A673 (cell line): ENCODE results near the gene VPS33A. TPM values are rescaled to one million over a fixed set of nuclear protein-coding genes. Genes with fewer than 3 reads are reported as not detected.

Experiments used
- BruUV-seq: library from RNA; stranded (reverse); fragments of 400-500 nt; replicated peaks from 2 replicates; lab custom pipeline; 2021; lab: Mats Ljungman, UMichigan
- CTCF ChIA-PET: fragments of 300-600 bp; sonication (Branson Sonifier 250); formaldehyde crosslinking; loops from one replicate; lab custom pipeline; 2022; ENCODE audit warnings: antibody characterized with exemption; lab: Charles Lee
- POLR2A ChIA-PET: fragments of 300-600 bp; sonication (Branson Sonifier 250); formaldehyde crosslinking; loops from one replicate; lab custom pipeline; 2022; ENCODE audit warnings: antibody characterized with exemption; ENCODE audit not compliant: low non-redundant PET; lab: Charles Lee
- DNase-seq: peaks from one replicate; pipeline ENCODE4 v3.0.0-alpha.2; 2015; ENCODE audit warnings: low spot score
- H3K27ac ChIP-seq: fragments of 200-600 bp; sonication (generic); 2 replicates; pipeline ENCODE4 v1.5.1; 2016; ENCODE audit warnings: mixed run types, low read depth, mild to moderate bottlenecking, mixed read lengths, antibody characterized with exemption, low read length; ENCODE audit not compliant: poor library complexity, severe bottlenecking
- H3K27me3 ChIP-seq: fragments of 200-600 bp; sonication (generic); replicated peaks from 2 replicates; pipeline ENCODE4 v1.6.1; 2017; ENCODE audit warnings: mixed run types, low read depth, mild to moderate bottlenecking, mixed read lengths, antibody characterized with exemption, low read length; ENCODE audit not compliant: insufficient read depth, poor library complexity
- H3K36me3 ChIP-seq: fragments of 200-600 bp; sonication (generic); 2 replicates; pipeline ENCODE4 v1.6.1; 2016; ENCODE audit warnings: mixed run types, mild to moderate bottlenecking, mixed read lengths, antibody characterized with exemption, low read length; ENCODE audit not compliant: insufficient read depth, poor library complexity, severe bottlenecking
- H3K4me1 ChIP-seq: fragments of 200-600 bp; sonication (generic); 2 replicates; pipeline ENCODE4 v1.6.1; 2017; ENCODE audit warnings: mixed run types, mild to moderate bottlenecking, mixed read lengths, antibody characterized with exemption, low read length; ENCODE audit not compliant: insufficient read depth, poor library complexity, severe bottlenecking
- H3K4me3 ChIP-seq: fragments of 200-600 bp; sonication (generic); 2 replicates; pipeline ENCODE4 v1.5.1; 2016; ENCODE audit warnings: low read depth, mixed run types, mild to moderate bottlenecking, mixed read lengths, low read length; ENCODE audit not compliant: poor library complexity, severe bottlenecking
- H3K9me3 ChIP-seq: fragments of 200-600 bp; sonication (generic); 2 replicates; pipeline ENCODE4 v1.6.1; 2016; ENCODE audit warnings: mixed run types, low read depth, mild to moderate bottlenecking, mixed read lengths, antibody characterized with exemption, low read length; ENCODE audit not compliant: poor library complexity, severe bottlenecking
- EZH2 ChIP-seq: fragments of 200-600 bp; sonication (generic); IDR thresholded peaks from 2 replicates; pipeline ENCODE4 v1.6.1; 2017; ENCODE audit warnings: borderline replicate concordance, low read depth, mild to moderate bottlenecking, mixed read lengths, antibody characterized with exemption, low read length; ENCODE audit not compliant: poor library complexity, severe bottlenecking
- intact Hi-C: fragments of 100-400 bp; cut with micrococcal nuclease; formaldehyde crosslinking; loops from one replicate; pipeline ENCODE4 v1.10.0; 2022; ENCODE audit not compliant: unreplicated experiment
- total RNA-seq: library from RNA; stranded (reverse); gene quantifications from 2 replicates; pipeline ENCODE4 v1.2.3, GENCODE V29; 2021
- TF ChIP-seq, protein P1 (sequence below): fragments of 300-800, 200-600 bp; sonication (generic); conservative IDR thresholded peaks from 2 replicates; pipeline ENCODE4 v1.5.1; 2017; ENCODE audit warnings: low read depth, mild to moderate bottlenecking, antibody characterized with exemption, low read length, moderate library complexity, mixed read lengths

VPS33A gene
- total RNA-seq, 1 experiment from 2014 or later, result 35.3 TPM

DNA sequence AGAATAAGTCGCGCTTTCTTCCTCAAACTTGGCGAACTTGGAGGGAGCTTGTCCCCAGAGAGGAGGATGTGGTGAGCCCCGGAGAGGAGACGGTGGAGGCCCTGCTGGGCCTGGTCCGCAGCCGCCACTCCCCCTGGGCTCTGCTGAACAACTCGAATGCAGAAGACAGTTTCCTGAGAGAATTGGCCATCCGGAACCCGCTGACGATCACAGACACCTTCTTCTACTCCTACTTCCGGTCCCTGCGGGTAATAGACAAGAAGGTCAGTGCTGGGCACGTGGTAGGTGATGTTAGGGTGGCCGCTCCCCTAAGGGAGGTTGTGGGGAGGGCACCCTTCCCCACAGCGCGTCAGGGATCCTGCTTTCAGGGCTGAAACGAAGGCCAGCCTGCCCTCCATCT lies 81.8 kb downstream of the VPS33A start:
- CTCF ChIA-PET, result no interaction called here
- H3K9me3 ChIP-seq, result no peaks in the 10 kb centered on the region
- H3K27me3 ChIP-seq, result no peaks in the 10 kb centered on the region

DNA sequence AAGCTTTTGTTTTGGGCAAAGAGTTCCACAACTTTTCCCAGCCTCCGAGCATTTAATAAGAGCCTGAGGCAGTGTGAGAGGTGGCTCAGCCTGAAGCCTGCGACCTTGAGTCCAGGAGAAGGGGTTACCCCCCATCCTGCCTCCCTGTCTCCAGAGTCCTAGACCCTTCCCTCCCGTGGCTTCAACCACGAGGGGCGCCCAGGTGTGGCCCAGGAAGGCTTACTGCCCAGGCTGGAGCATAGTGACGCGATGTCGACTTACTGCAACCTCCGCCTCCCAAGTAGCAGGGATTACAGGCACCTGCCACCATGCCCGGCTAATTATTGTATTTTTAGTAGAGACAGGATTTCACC lies 82.7 kb downstream of the VPS33A start:
- ChIA-PET POLR2A (no interaction called here), CTCF (no interaction called here)
- Histone ChIP-seq H3K27ac (no peak overlapping the region), H3K4me3 (peak overlapping the region; percentile 46), H3K36me3 (no peaks in the 10 kb centered on the region), H3K4me1 (no peaks in the 10 kb centered on the region), H3K27me3 (no peaks in the 10 kb centered on the region), H3K9me3 (no peaks in the 10 kb centered on the region)
- DNase-seq, result no peak
- BruUV-seq, result no TSS peak
- no peak for TF ChIP-seq EZH2
- intact Hi-C loops, result no loop called here

More for the DNA sequence above, 81.8 kb downstream of the VPS33A start:
- TF ChIP-seq EZH2, result no peak
- TF ChIP-seq, protein P1, sequence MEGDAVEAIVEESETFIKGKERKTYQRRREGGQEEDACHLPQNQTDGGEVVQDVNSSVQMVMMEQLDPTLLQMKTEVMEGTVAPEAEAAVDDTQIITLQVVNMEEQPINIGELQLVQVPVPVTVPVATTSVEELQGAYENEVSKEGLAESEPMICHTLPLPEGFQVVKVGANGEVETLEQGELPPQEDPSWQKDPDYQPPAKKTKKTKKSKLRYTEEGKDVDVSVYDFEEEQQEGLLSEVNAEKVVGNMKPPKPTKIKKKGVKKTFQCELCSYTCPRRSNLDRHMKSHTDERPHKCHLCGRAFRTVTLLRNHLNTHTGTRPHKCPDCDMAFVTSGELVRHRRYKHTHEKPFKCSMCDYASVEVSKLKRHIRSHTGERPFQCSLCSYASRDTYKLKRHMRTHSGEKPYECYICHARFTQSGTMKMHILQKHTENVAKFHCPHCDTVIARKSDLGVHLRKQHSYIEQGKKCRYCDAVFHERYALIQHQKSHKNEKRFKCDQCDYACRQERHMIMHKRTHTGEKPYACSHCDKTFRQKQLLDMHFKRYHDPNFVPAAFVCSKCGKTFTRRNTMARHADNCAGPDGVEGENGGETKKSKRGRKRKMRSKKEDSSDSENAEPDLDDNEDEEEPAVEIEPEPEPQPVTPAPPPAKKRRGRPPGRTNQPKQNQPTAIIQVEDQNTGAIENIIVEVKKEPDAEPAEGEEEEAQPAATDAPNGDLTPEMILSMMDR, result no peak
- Histone ChIP-seq H3K27ac (no peak overlapping the region), H3K4me3 (no peak overlapping the region), H3K4me1 (no peaks in the 10 kb centered on the region), H3K36me3 (no peaks in the 10 kb centered on the region)
- BruUV-seq, result no TSS peak
- DNase-seq, result no peak
- intact Hi-C loops, result no loop called here
- POLR2A ChIA-PET, result no interaction called here

DNA sequence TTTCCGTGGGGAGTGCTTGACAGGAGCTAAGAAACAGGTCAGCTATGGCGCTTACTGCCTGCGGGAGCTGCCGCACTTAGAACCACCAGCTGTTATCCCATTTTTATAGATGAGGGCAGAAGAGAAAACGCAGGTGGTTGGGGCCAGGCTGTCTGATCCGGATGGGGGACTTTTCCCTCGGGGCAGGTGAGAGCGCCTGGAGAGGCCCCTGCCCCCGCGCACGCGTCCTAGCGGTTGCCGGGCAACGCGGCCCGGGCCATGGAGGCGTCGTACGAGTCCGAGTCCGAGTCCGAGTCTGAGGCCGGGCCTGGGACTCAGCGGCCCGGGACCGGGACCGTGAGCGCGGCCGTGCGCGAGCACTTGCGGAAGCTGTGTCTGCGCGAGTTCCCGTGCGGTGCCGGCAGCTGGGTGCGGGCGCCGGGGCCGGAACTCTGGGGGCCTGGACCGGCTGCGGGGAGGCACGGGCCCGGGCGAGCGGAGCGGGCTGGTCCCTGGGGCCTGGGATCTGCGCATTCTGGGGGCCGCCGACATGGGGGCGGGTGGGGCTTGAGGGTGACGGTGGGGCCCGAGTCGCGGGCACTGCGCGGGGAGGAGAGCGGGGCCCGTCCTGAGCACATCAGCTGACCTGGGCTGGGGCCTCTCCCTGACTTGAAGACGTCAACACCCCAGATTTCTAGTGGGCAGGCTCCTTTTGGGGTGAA lies 83.3 kb downstream of the VPS33A start, which contains the start of gene LRRC43:
TSS of gene LRRC43 (plus strand) at position 237 of the 701 bp plus-strand sequence. CDS start at position 259, 22 bp downstream.
- TF ChIP-seq, protein P1, result no peak
- POLR2A ChIA-PET, result no interaction called here
- Histone ChIP-seq H3K4me3 (peak within 1 kb of the TSS; percentile 46), H3K9me3 (no peaks in the 10 kb centered on the region), H3K4me1 (no peaks in the 10 kb centered on the region), H3K36me3 (no peaks in the 10 kb centered on the region), H3K27ac (no peak within 1 kb of the TSS), H3K27me3 (no peaks in the 10 kb centered on the region)
- CTCF ChIA-PET, result no interaction called here
- no TSS peak for BruUV-seq
- no peak for DNase-seq
- intact Hi-C loops, result no loop called here

Other genes with a start within 250 kb of the VPS33A start
- gene BCL7A, start 244.6 kb downstream of the VPS33A start, total RNA-seq, result 40.7 and 41.8 TPM in 2 replicates
- gene MLXIP, start 187.7 kb downstream of the VPS33A start, total RNA-seq, result 32.7 and 35.8 TPM in 2 replicates
- not detected in 2 replicates for gene IL31, start 92.3 kb downstream of the VPS33A start, total RNA-seq
- gene LRRC43, start 83.4 kb downstream of the VPS33A start, total RNA-seq, result 0.24 TPM in 1 of 2 replicates, not detected in the other
- gene B3GNT4, start 62.8 kb downstream of the VPS33A start, total RNA-seq, result 0.15 and 0.22 TPM in 2 replicates
- 72.0 and 72.2 TPM in 2 replicates for gene DIABLO, start 40.4 kb downstream of the VPS33A start, total RNA-seq
- gene CLIP1, start 156.2 kb upstream of the VPS33A start, total RNA-seq, result 52.1 and 62.2 TPM in 2 replicates
- 40.4 and 41.1 TPM in 2 replicates for gene ZCCHC8, start 234.4 kb upstream of the VPS33A start, total RNA-seq